RWPE2 (cell line): ENCODE measurements around the gene DNASE1.

Source experiments
- ATAC-seq: fragments of 200-7000 bp; cut with Tn5 transposase; 3 replicates; pipeline ENCODE4 v1.9.1; 2021; ENCODE audit warnings: low read depth
- DNase-seq: peaks from one replicate; pipeline ENCODE4 v3.0.0-alpha.2; 2020; ENCODE audit warnings: low spot score
- H3K27ac ChIP-seq: fragments of 450-650 bp; 2 replicates; pipeline ENCODE4 v1.5.1; 2017; ENCODE audit warnings: mild to moderate bottlenecking; ENCODE audit not compliant: poor library complexity, severe bottlenecking
- H3K27me3 ChIP-seq: fragments of 250-450 bp; sonication (Bioruptor Pico); 2 replicates; pipeline ENCODE4 v1.5.1; 2021; ENCODE audit warnings: mild to moderate bottlenecking, moderate library complexity; ENCODE audit not compliant: insufficient read depth, poor library complexity, severe bottlenecking
- H3K36me3 ChIP-seq: fragments of 250-450 bp; sonication (Bioruptor Pico); 2 replicates; pipeline ENCODE4 v1.5.1; 2020; ENCODE audit warnings: low read depth, mild to moderate bottlenecking, moderate library complexity
- H3K4me1 ChIP-seq: fragments of 250-450 bp; sonication (Bioruptor Pico); 2 replicates; pipeline ENCODE4 v1.5.1; 2021; ENCODE audit warnings: mild to moderate bottlenecking, moderate library complexity; ENCODE audit not compliant: insufficient read depth, poor library complexity, severe bottlenecking
- H3K4me3 ChIP-seq: fragments of 250-450 bp; sonication (Bioruptor Pico); 2 replicates; pipeline ENCODE4 v1.5.1; 2021; ENCODE audit warnings: mild to moderate bottlenecking, moderate library complexity; ENCODE audit not compliant: severe bottlenecking
- H3K9me3 ChIP-seq: fragments of 250-450 bp; sonication (Bioruptor Pico); 2 replicates; pipeline ENCODE4 v1.5.1; 2021; ENCODE audit warnings: mild to moderate bottlenecking, moderate library complexity; ENCODE audit not compliant: severe bottlenecking
- CTCF ChIP-seq: fragments of 450-650 bp; IDR thresholded peaks from one replicate; pipeline ENCODE4 v1.5.1; 2017; ENCODE audit warnings: mild to moderate bottlenecking, moderate library complexity; ENCODE audit not compliant: poor library complexity, severe bottlenecking

The DNASE1 gene

GRCh38 chr16:3638916-3639644 is 15.4 kb upstream of the DNASE1 start:
- no peak for DNase-seq

GRCh38 chr16:3640207-3640606 is 14.3 kb upstream of the DNASE1 start:
- H3K9me3 ChIP-seq, result no peaks in the 10 kb centered on the region
- TF ChIP-seq CTCF, result no peak
- H3K27ac ChIP-seq, result no peak overlapping the region
- ATAC-seq, result no peak
- no peak overlapping the region for H3K4me3 ChIP-seq
- no peaks in the 10 kb centered on the region for H3K27me3 ChIP-seq
- no peaks in the 10 kb centered on the region for H3K36me3 ChIP-seq
- DNase-seq, result no peak
- no peaks in the 10 kb centered on the region for H3K4me1 ChIP-seq

More at GRCh38 chr16:3638916-3639644, 15.4 kb upstream of the DNASE1 start:
- TF ChIP-seq CTCF, result no peak
- no peaks in the 10 kb centered on the region for H3K36me3 ChIP-seq
- H3K27ac ChIP-seq, result no peak overlapping the region
- no peaks in the 10 kb centered on the region for H3K4me1 ChIP-seq
- H3K27me3 ChIP-seq, result no peaks in the 10 kb centered on the region
- no peak overlapping the region for H3K4me3 ChIP-seq
- H3K9me3 ChIP-seq, result no peaks in the 10 kb centered on the region
- ATAC-seq, result no peak

- Histone ChIP-seq H3K9me3 (no peaks in the 10 kb centered on the region), H3K27ac (no peak overlapping the region), H3K36me3 (no peaks in the 10 kb centered on the region), H3K27me3 (no peaks in the 10 kb centered on the region), H3K4me3 (no peak overlapping the region), H3K4me1 (peaks cover 2% of the 10 kb centered on the region)
- no peak for ATAC-seq
- no peak for TF ChIP-seq CTCF
- DNase-seq, result no peak
These were observed 13.6 kb upstream of the DNASE1 start for GRCh38 chr16:3640632-3641501.

GRCh38 chr16:3641801-3642396 is 12.6 kb upstream of the DNASE1 start:
- Histone ChIP-seq H3K27me3 (no peaks in the 10 kb centered on the region), H3K4me1 (peaks cover 8% of the 10 kb centered on the region), H3K36me3 (no peaks in the 10 kb centered on the region), H3K27ac (no peak overlapping the region), H3K9me3 (no peaks in the 10 kb centered on the region), H3K4me3 (no peak overlapping the region)
- TF ChIP-seq CTCF, result no peak
- ATAC-seq (no peak), DNase-seq (no peak)
